SK-N-SH treated with all-trans-retinoic acid at 6 μM for 48 hours (cell line): ENCODE results near the gene RHEBL1.
A peak's percentile ranks its signal among the peaks of the same experiment; 100 is the strongest.

Experiments
- ATAC-seq: fragments of 200-7000 bp; cut with Tn5 transposase; 3 replicates; pipeline ENCODE4 v1.9.1; 2020; ENCODE audit warnings: mild to moderate bottlenecking, moderate library complexity
- ARNTL ChIP-seq: fragments of 450-650 bp; formaldehyde crosslinking; IDR thresholded peaks from 2 replicates; pipeline ENCODE4 v1.5.0; 2020; ENCODE audit warnings: low read depth, mild to moderate bottlenecking, moderate library complexity, borderline replicate concordance
- BACH2 ChIP-seq: fragments of 250-450 bp; sonication (Bioruptor Pico); IDR thresholded peaks from 2 replicates; pipeline ENCODE4 v1.9.0; 2021; ENCODE audit warnings: mild to moderate bottlenecking, borderline replicate concordance
- CREB5 ChIP-seq: fragments of 250-450 bp; sonication (Bioruptor Pico); IDR thresholded peaks from 2 replicates; pipeline ENCODE4 v1.5.1; 2020; ENCODE audit warnings: low read depth, mild to moderate bottlenecking, moderate library complexity
- CSDC2 ChIP-seq: fragments of 250-450 bp; sonication (Bioruptor Pico); IDR thresholded peaks from 2 replicates; pipeline ENCODE4 v1.5.0; 2020; ENCODE audit warnings: mild to moderate bottlenecking, moderate library complexity
- CSRNP3 ChIP-seq: fragments of 250-450 bp; sonication (Bioruptor Pico); IDR thresholded peaks from 2 replicates; pipeline ENCODE4 v1.5.1; 2021; ENCODE audit warnings: mild to moderate bottlenecking, moderate library complexity
- ESRRG ChIP-seq: fragments of 250-450 bp; sonication (Bioruptor Pico); IDR thresholded peaks from 2 replicates; pipeline ENCODE4 v1.6.1; 2021; ENCODE audit warnings: mild to moderate bottlenecking
- GLIS3 ChIP-seq: fragments of 250-450 bp; sonication (Bioruptor Pico); IDR thresholded peaks from 2 replicates; pipeline ENCODE4 v1.5.0; 2020; ENCODE audit warnings: mild to moderate bottlenecking, moderate library complexity
- ISL1 ChIP-seq: fragments of 250-450 bp; sonication (Bioruptor Pico); IDR thresholded peaks from 2 replicates; pipeline ENCODE4 v2.1.2; 2022; ENCODE audit warnings: mild to moderate bottlenecking, moderate library complexity
- OSR1 ChIP-seq: fragments of 250-450 bp; sonication (Bioruptor Pico); IDR thresholded peaks from 2 replicates; pipeline ENCODE4 v1.8.0; 2022; ENCODE audit warnings: moderate library complexity, mild to moderate bottlenecking, inconsistent platforms
- PATZ1 ChIP-seq: fragments of 250-450 bp; sonication (Bioruptor Pico); IDR thresholded peaks from 2 replicates; pipeline ENCODE4 v1.8.0; 2020; ENCODE audit warnings: mild to moderate bottlenecking, moderate library complexity, borderline replicate concordance
- PPARA ChIP-seq: fragments of 250-450 bp; sonication (Bioruptor Pico); IDR thresholded peaks from 2 replicates; pipeline ENCODE4 v1.5.0; 2020; ENCODE audit warnings: mild to moderate bottlenecking, borderline replicate concordance
- RARB ChIP-seq: fragments of 250-450 bp; sonication (Bioruptor Pico); IDR thresholded peaks from 2 replicates; pipeline ENCODE4 v1.8.0; 2021; ENCODE audit warnings: mild to moderate bottlenecking, moderate library complexity
- SNAI2 ChIP-seq: fragments of 250-450 bp; sonication (Bioruptor Pico); IDR thresholded peaks from 2 replicates; pipeline ENCODE4 v1.5.0; 2020; ENCODE audit warnings: mild to moderate bottlenecking, moderate library complexity
- TCF4 ChIP-seq: fragments of 250-450 bp; sonication (Bioruptor Pico); IDR thresholded peaks from 2 replicates; pipeline ENCODE4 v1.8.0; 2021; ENCODE audit warnings: mild to moderate bottlenecking, moderate library complexity, borderline replicate concordance
- TOX ChIP-seq: fragments of 250-450 bp; sonication (Bioruptor Pico); IDR thresholded peaks from 2 replicates; pipeline ENCODE4 v1.8.0; 2021; ENCODE audit warnings: mild to moderate bottlenecking, moderate library complexity, borderline replicate concordance
- TSHZ2 ChIP-seq: fragments of 250-450 bp; sonication (Bioruptor Pico); IDR thresholded peaks from 2 replicates; pipeline ENCODE4 v1.5.0; 2020; ENCODE audit warnings: mild to moderate bottlenecking, moderate library complexity
- ZC3H10 ChIP-seq: fragments of 250-450 bp; sonication (Bioruptor Pico); IDR thresholded peaks from 2 replicates; pipeline ENCODE4 v1.5.1; 2021; ENCODE audit warnings: mild to moderate bottlenecking, moderate library complexity
- ZFP30 ChIP-seq: fragments of 450-650 bp; formaldehyde crosslinking; IDR thresholded peaks from 2 replicates; pipeline ENCODE4 v1.5.0; 2022; ENCODE audit warnings: mild to moderate bottlenecking, moderate library complexity
- ZNF565 ChIP-seq: fragments of 450-650 bp; formaldehyde crosslinking; conservative IDR thresholded peaks from 2 replicates; pipeline ENCODE4 v1.5.0; 2020; ENCODE audit warnings: low read depth, mild to moderate bottlenecking, moderate library complexity
- ZNF70 ChIP-seq: fragments of 450-650 bp; formaldehyde crosslinking; IDR thresholded peaks from 2 replicates; pipeline ENCODE4 v1.5.0; 2020; ENCODE audit warnings: mild to moderate bottlenecking, moderate library complexity

RHEBL1 gene

GRCh38 chr12:49098703-49099102, 28.9 kb upstream of the RHEBL1 start:
- no peak for ATAC-seq
- TF ChIP-seq TCF4 (no peak), TSHZ2 (CRISPR knock-in tag) (no peak), OSR1 (CRISPR knock-in tag) (no peak), ISL1 (CRISPR knock-in tag) (no peak), ZC3H10 (no peak), ZFP30 (no peak), SNAI2 (CRISPR knock-in tag) (no peak), TOX (CRISPR knock-in tag) (no peak), CSDC2 (CRISPR knock-in tag) (no peak), CSRNP3 (no peak), PATZ1 (CRISPR knock-in tag) (no peak), RARB (CRISPR knock-in tag) (no peak), BACH2 (no peak), PPARA (CRISPR knock-in tag) (no peak), ZNF565 (CRISPR knock-in tag) (no peak), ARNTL (no peak), ESRRG (no peak), ZNF70 (CRISPR knock-in tag) (no peak), GLIS3 (no peak)

GRCh38 chr12:49098035-49098451, 28.3 kb upstream of the RHEBL1 start:
- no peak for TF ChIP-seq PATZ1 (CRISPR knock-in tag)
- TF ChIP-seq PPARA (CRISPR knock-in tag), result no peak
- no peak for TF ChIP-seq ZNF565 (CRISPR knock-in tag)
- TF ChIP-seq CSDC2 (CRISPR knock-in tag), result no peak
- peak; percentile 52 for ATAC-seq

- no peak for ATAC-seq
- TF ChIP-seq PATZ1 (CRISPR knock-in tag) (no peak), CSRNP3 (no peak), ESRRG (no peak), TOX (CRISPR knock-in tag) (no peak), RARB (CRISPR knock-in tag) (no peak), CREB5 (CRISPR knock-in tag) (no peak), PPARA (CRISPR knock-in tag) (no peak), ZNF70 (CRISPR knock-in tag) (no peak)
These were observed 27.6 kb upstream of the RHEBL1 start for GRCh38 chr12:49097381-49097780.
